ENCODE data around the gene MRPL14. TPM values are rescaled to one million over a fixed set of nuclear protein-coding genes. Genes with fewer than 3 reads are reported as not detected.

MRPL14 gene
- total and polyA plus RNA-seq, 9 of the 15 experiments (the other 6 are each of a cell fraction or from before 2014, with no cell fraction given): 126 to 424 (median 165) TPM

DNA sequence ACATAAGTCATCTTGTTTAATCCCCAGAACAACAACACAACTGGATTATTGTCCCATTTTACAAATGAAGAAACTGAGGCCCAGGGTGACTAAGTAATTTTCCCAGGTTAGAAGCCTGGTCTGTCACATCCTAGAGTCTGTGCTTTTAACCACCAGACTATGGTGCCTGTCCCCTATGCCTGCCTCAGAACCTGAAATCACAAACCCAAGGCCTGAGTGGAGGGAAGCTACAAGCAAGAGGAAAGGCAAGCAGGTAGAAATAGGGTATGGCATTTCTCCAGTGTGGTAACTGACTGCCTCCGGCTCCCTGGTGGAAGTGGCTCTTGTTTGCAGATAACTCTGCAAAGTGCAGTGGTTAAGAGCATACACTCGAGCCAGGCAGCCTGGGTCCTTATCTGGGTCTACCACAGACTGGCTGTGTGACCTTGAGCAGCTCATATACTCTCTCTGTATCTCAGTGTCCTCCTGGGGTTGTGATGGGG is 2.6 kb upstream of the MRPL14 start (continued):
- TF ChIP-seq, protein P1, sequence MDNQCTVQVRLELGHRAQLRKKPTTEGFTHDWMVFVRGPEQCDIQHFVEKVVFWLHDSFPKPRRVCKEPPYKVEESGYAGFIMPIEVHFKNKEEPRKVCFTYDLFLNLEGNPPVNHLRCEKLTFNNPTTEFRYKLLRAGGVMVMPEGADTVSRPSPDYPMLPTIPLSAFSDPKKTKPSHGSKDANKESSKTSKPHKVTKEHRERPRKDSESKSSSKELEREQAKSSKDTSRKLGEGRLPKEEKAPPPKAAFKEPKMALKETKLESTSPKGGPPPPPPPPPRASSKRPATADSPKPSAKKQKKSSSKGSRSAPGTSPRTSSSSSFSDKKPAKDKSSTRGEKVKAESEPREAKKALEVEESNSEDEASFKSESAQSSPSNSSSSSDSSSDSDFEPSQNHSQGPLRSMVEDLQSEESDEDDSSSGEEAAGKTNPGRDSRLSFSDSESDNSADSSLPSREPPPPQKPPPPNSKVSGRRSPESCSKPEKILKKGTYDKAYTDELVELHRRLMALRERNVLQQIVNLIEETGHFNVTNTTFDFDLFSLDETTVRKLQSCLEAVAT (IDR thresholded peaks at IDR 0.05): peak in 1 of 2 experiments; percentile 50; a peak in 1 of 4 replicates
- peak; percentile 53 to 59; a peak in 2 of 4 replicates for TF ChIP-seq TBL1XR1 (IDR thresholded peaks at IDR 0.05; ENCODE audit: low read length in 2 of 2)
- TF ChIP-seq NUFIP1 (IDR thresholded peaks at IDR 0.05; ENCODE audit: partially characterized antibody): no peak
- TF ChIP-seq, protein P2, sequence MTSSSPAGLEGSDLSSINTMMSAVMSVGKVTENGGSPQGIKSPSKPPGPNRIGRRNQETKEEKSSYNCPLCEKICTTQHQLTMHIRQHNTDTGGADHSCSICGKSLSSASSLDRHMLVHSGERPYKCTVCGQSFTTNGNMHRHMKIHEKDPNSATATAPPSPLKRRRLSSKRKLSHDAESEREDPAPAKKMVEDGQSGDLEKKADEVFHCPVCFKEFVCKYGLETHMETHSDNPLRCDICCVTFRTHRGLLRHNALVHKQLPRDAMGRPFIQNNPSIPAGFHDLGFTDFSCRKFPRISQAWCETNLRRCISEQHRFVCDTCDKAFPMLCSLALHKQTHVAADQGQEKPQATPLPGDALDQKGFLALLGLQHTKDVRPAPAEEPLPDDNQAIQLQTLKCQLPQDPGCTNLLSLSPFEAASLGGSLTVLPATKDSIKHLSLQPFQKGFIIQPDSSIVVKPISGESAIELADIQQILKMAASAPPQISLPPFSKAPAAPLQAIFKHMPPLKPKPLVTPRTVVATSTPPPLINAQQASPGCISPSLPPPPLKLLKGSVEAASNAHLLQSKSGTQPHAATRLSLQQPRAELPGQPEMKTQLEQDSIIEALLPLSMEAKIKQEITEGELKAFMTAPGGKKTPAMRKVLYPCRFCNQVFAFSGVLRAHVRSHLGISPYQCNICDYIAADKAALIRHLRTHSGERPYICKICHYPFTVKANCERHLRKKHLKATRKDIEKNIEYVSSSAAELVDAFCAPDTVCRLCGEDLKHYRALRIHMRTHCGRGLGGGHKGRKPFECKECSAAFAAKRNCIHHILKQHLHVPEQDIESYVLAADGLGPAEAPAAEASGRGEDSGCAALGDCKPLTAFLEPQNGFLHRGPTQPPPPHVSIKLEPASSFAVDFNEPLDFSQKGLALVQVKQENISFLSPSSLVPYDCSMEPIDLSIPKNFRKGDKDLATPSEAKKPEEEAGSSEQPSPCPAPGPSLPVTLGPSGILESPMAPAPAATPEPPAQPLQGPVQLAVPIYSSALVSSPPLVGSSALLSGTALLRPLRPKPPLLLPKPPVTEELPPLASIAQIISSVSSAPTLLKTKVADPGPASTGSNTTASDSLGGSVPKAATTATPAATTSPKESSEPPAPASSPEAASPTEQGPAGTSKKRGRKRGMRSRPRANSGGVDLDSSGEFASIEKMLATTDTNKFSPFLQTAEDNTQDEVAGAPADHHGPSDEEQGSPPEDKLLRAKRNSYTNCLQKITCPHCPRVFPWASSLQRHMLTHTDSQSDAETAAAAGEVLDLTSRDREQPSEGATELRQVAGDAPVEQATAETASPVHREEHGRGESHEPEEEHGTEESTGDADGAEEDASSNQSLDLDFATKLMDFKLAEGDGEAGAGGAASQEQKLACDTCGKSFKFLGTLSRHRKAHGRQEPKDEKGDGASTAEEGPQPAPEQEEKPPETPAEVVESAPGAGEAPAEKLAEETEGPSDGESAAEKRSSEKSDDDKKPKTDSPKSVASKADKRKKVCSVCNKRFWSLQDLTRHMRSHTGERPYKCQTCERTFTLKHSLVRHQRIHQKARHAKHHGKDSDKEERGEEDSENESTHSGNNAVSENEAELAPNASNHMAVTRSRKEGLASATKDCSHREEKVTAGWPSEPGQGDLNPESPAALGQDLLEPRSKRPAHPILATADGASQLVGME (CRISPR knock-in tag; IDR thresholded peaks at IDR 0.05): no peak
- TF ChIP-seq ZEB2 (IDR thresholded peaks at IDR 0.05): 0 out of 2 replicates have a peak, but pooled peaks have one; percentile 48
- TF ChIP-seq BHLHE40 (IDR thresholded peaks at IDR 0.05; ENCODE audit: low read length): 0 out of 2 replicates have a peak, but pooled peaks have one; percentile 17
- TF ChIP-seq MXI1 (IDR thresholded peaks at IDR 0.05; ENCODE audit: low read depth, low read length): no peak
- peak in 1 of 2 experiments; percentile 41; a peak in 1 of 4 replicates for TF ChIP-seq CSDE1 (IDR thresholded peaks at IDR 0.05)
- TF ChIP-seq, protein P3, sequence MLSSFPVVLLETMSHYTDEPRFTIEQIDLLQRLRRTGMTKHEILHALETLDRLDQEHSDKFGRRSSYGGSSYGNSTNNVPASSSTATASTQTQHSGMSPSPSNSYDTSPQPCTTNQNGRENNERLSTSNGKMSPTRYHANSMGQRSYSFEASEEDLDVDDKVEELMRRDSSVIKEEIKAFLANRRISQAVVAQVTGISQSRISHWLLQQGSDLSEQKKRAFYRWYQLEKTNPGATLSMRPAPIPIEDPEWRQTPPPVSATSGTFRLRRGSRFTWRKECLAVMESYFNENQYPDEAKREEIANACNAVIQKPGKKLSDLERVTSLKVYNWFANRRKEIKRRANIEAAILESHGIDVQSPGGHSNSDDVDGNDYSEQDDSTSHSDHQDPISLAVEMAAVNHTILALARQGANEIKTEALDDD (IDR thresholded peaks at IDR 0.05): peak; percentile 85
- TF ChIP-seq, protein P4, sequence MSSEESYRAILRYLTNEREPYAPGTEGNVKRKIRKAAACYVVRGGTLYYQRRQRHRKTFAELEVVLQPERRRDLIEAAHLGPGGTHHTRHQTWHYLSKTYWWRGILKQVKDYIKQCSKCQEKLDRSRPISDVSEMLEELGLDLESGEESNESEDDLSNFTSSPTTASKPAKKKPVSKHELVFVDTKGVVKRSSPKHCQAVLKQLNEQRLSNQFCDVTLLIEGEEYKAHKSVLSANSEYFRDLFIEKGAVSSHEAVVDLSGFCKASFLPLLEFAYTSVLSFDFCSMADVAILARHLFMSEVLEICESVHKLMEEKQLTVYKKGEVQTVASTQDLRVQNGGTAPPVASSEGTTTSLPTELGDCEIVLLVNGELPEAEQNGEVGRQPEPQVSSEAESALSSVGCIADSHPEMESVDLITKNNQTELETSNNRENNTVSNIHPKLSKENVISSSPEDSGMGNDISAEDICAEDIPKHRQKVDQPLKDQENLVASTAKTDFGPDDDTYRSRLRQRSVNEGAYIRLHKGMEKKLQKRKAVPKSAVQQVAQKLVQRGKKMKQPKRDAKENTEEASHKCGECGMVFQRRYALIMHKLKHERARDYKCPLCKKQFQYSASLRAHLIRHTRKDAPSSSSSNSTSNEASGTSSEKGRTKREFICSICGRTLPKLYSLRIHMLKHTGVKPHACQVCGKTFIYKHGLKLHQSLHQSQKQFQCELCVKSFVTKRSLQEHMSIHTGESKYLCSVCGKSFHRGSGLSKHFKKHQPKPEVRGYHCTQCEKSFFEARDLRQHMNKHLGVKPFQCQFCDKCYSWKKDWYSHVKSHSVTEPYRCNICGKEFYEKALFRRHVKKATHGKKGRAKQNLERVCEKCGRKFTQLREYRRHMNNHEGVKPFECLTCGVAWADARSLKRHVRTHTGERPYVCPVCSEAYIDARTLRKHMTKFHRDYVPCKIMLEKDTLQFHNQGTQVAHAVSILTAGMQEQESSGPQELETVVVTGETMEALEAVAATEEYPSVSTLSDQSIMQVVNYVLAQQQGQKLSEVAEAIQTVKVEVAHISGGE (CRISPR knock-in tag; IDR thresholded peaks at IDR 0.05): peak in 1 of 3 experiments; percentile 31; a peak in 1 of 6 replicates
- peak; percentile 30 for TF ChIP-seq RBBP5 (IDR thresholded peaks at IDR 0.05; ENCODE audit: borderline replicate concordance, insufficient read depth, low read length, poor library complexity, severe bottlenecking)
- TF ChIP-seq, protein P5, sequence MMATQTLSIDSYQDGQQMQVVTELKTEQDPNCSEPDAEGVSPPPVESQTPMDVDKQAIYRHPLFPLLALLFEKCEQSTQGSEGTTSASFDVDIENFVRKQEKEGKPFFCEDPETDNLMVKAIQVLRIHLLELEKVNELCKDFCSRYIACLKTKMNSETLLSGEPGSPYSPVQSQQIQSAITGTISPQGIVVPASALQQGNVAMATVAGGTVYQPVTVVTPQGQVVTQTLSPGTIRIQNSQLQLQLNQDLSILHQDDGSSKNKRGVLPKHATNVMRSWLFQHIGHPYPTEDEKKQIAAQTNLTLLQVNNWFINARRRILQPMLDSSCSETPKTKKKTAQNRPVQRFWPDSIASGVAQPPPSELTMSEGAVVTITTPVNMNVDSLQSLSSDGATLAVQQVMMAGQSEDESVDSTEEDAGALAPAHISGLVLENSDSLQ (IDR thresholded peaks at IDR 0.05): no peak
- peak; percentile 10; the same call in 1 of the 2 replicates for TF ChIP-seq CREB1 (IDR thresholded peaks at IDR 0.05)
- TF ChIP-seq CREB1 (CRISPR knock-in tag; IDR thresholded peaks at IDR 0.05): no peak
- TF ChIP-seq THRAP3 (IDR thresholded peaks at IDR 0.05; ENCODE audit: borderline replicate concordance): peak; percentile 90

All from K562 (cell line).